Smooth muscle cell (in vitro differentiated cells): Measurements from ENCODE around the gene FAM234A. TPM values are rescaled to one million over a fixed set of nuclear protein-coding genes. Genes with fewer than 3 reads are reported as not detected.

Experiments
- DNase-seq: peaks from one replicate; lab custom pipeline; 2025; ENCODE audit not compliant: unreplicated experiment; lab: John Stamatoyannopoulos, UW
- H2AFZ ChIP-seq: fragments of 200-600 bp; sonication (generic); 2 replicates; pipeline ENCODE4 v1.6.0; 2016; ENCODE audit warnings: antibody characterized with exemption, low read depth, mild to moderate bottlenecking
- H3F3A ChIP-seq: fragments of 200-600 bp; sonication (generic); 2 replicates; pipeline ENCODE4 v1.6.0; 2017; ENCODE audit warnings: antibody characterized with exemption, low read depth
- H3K27ac ChIP-seq: fragments of 200-600 bp; sonication (generic); 2 replicates; pipeline ENCODE4 v1.5.1; 2016; ENCODE audit warnings: low read depth, mild to moderate bottlenecking
- H3K27me3 ChIP-seq: fragments of 200-600 bp; sonication (generic); 2 replicates; pipeline ENCODE4 v1.6.1; 2016; ENCODE audit warnings: low read depth, mild to moderate bottlenecking
- H3K36me3 ChIP-seq: fragments of 200-600 bp; sonication (generic); 2 replicates; pipeline ENCODE4 v1.5.1; 2016; ENCODE audit warnings: low read depth
- H3K4me1 ChIP-seq: fragments of 200-600 bp; sonication (generic); 2 replicates; pipeline ENCODE4 v1.5.1; 2016; ENCODE audit warnings: low read depth
- H3K4me2 ChIP-seq: fragments of 200-600 bp; sonication (generic); 2 replicates; pipeline ENCODE4 v1.6.0; 2016; ENCODE audit warnings: mild to moderate bottlenecking
- H3K4me3 ChIP-seq: fragments of 200-600 bp; sonication (generic); 2 replicates; pipeline ENCODE4 v1.5.1; 2016; ENCODE audit warnings: mild to moderate bottlenecking
- H3K79me2 ChIP-seq: fragments of 200-600 bp; sonication (generic); 2 replicates; pipeline ENCODE4 v1.6.0; 2016; ENCODE audit warnings: low read depth, mild to moderate bottlenecking
- H3K9ac ChIP-seq: fragments of 200-600 bp; sonication (generic); 2 replicates; pipeline ENCODE4 v1.6.0; 2016; ENCODE audit warnings: low read depth
- H3K9me3 ChIP-seq: fragments of 200-600 bp; sonication (generic); replicated peaks from 2 replicates; pipeline ENCODE4 v1.5.1; 2016; ENCODE audit warnings: low read depth
- H4K20me1 ChIP-seq: fragments of 200-600 bp; sonication (generic); 2 replicates; pipeline ENCODE4 v1.6.0; 2016; ENCODE audit warnings: low read depth
- WGBS: methylation state at CpG from one replicate; pipeline ENCODE4 v1.1.7; 2016; ENCODE audit warnings: low lambda C conversion rate; 5-methylcytosine and 5-hydroxymethylcytosine counted together
- polyA plus RNA-seq: library from polyadenylated mRNA; unstranded; fragments of >200 nt; fragmentation: Nextera tagmentation; extraction: Ambion mirVana; gene quantifications from 2 replicates; pipeline ENCODE4 v1.2.1, GENCODE V29; 2016
- total RNA-seq: library from RNA; depleted of rRNA; stranded (reverse); fragments of >200 nt; gene quantifications from 2 replicates; pipeline ENCODE4 v1.2.3, GENCODE V29; 2014
- TF ChIP-seq, protein P1 (sequence below): fragments of 200-600 bp; sonication (generic); IDR thresholded peaks from 2 replicates; pipeline ENCODE4 v1.5.1; 2017; ENCODE audit warnings: borderline replicate concordance, mild to moderate bottlenecking, antibody characterized with exemption; ENCODE audit not compliant: insufficient read depth, poor library complexity, severe bottlenecking

FAM234A gene
- total and polyA plus RNA-seq, 2 experiments from 2014 or later, result 83.7 to 87.3 TPM

DNA sequence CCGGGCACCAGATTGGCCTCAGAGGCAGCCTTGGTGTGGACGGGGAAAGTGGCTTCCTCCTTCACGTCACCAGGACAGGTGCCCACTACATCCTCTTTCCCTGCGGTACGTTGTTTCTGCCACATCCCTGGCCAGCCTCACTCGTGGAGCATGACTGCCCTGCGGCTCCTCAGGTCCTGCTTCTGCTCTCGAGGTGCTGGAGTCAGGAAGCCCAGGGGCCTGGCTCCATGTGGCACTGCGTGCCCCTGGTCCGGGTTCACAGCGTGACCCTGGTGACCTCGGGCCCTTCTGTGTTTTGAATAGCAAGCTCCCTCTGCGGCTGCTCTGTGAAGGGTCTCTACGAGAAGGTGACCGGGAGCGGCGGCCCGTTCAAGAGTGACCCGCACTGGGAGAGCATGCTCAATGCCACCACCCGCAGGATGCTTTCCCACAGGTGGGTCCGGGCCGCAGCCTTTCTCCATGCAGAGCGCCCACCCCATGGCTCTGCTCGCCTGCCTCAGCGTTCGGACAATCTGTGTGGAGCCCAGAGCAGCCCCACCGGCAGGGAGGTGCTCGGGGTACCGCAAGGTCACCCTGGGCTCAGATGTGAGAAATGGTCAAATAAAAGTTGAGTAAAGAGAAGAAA is 27.6 kb downstream of the FAM234A start:
- Histone ChIP-seq H3K79me2 (no peaks in the 10 kb centered on the region), H3K4me2 (no peak overlapping the region), H3K4me3 (no peak overlapping the region), H3K4me1 (no peaks in the 10 kb centered on the region), H2AFZ (no peak overlapping the region), H3K27ac (no peak overlapping the region), H3K36me3 (no peaks in the 10 kb centered on the region), H3F3A (no peaks in the 10 kb centered on the region), H4K20me1 (no peaks in the 10 kb centered on the region), H3K9ac (no peak overlapping the region), H3K9me3 (no peaks in the 10 kb centered on the region), H3K27me3 (no peaks in the 10 kb centered on the region)
- 98% methylated on average over 29 of the region's 29 CpGs for WGBS
- TF ChIP-seq, protein P1, sequence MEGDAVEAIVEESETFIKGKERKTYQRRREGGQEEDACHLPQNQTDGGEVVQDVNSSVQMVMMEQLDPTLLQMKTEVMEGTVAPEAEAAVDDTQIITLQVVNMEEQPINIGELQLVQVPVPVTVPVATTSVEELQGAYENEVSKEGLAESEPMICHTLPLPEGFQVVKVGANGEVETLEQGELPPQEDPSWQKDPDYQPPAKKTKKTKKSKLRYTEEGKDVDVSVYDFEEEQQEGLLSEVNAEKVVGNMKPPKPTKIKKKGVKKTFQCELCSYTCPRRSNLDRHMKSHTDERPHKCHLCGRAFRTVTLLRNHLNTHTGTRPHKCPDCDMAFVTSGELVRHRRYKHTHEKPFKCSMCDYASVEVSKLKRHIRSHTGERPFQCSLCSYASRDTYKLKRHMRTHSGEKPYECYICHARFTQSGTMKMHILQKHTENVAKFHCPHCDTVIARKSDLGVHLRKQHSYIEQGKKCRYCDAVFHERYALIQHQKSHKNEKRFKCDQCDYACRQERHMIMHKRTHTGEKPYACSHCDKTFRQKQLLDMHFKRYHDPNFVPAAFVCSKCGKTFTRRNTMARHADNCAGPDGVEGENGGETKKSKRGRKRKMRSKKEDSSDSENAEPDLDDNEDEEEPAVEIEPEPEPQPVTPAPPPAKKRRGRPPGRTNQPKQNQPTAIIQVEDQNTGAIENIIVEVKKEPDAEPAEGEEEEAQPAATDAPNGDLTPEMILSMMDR, result no peak
- DNase-seq, result no peak

DNA sequence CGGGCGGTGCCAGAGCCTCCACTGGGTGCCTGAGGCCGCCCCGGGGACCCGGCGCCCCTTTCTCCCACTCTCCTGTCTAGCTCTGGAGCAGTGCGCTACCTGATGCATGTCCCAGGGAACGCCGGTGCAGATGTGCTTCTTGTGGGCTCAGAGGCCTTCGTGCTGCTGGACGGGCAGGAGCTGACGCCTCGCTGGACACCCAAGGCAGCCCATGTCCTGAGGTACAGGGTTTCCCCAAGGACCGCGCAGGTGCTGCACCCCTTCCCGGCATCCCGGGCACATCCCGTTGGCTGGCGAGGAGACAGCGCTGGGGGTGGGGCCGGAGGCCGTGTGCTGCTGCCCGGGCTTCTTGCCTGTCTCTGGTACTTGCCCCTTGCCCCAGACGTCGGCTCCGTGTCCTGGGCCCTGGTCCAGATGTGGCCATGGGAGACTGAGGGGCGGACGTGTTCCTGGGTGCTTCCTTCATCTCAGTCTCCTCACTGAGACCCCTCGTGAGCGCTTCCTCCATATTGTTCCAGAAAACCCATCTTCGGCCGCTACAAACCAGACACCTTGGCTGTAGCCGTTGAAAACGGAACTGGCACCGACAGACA is 28.7 kb downstream of the FAM234A start:
- 97% methylated on average over 35 of the region's 35 CpGs for WGBS
- no peak for DNase-seq
- Histone ChIP-seq H3K4me2 (no peak overlapping the region), H3K9ac (no peak overlapping the region), H3F3A (no peaks in the 10 kb centered on the region), H3K79me2 (no peaks in the 10 kb centered on the region), H3K36me3 (no peaks in the 10 kb centered on the region), H3K9me3 (no peaks in the 10 kb centered on the region), H3K4me3 (no peak overlapping the region), H3K4me1 (no peaks in the 10 kb centered on the region), H2AFZ (no peak overlapping the region), H4K20me1 (no peaks in the 10 kb centered on the region), H3K27me3 (no peaks in the 10 kb centered on the region), H3K27ac (no peak overlapping the region)
- TF ChIP-seq, protein P1, result no peak

DNA sequence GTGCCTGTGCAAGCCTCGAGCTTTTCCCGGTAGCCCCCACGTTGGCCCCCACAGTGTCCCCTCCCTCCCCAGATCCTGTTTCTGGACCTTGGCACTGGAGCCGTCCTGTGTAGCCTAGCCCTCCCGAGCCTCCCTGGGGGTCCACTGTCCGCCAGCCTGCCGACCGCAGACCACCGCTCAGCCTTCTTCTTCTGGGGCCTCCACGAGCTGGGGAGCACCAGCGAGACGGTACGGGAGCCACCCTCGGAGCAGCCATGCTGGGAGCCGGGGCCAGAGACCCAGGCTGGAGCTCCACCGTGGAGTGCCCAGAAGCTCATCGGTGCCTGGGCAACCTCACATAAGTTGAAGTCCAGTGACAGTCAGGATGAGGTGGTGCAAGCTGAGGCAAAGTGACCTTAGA is 29.3 kb downstream of the FAM234A start:
- no peak overlapping the region for H2AFZ ChIP-seq
- TF ChIP-seq, protein P1, result no peak
- no peak overlapping the region for H3K4me2 ChIP-seq

More for the DNA sequence above, 29.3 kb downstream of the FAM234A start:
- H4K20me1 ChIP-seq, result no peaks in the 10 kb centered on the region
- no peaks in the 10 kb centered on the region for H3K36me3 ChIP-seq
- H3K79me2 ChIP-seq, result no peaks in the 10 kb centered on the region
- H3K9ac ChIP-seq, result no peak overlapping the region
- H3K9me3 ChIP-seq, result no peaks in the 10 kb centered on the region
- no peak for DNase-seq
- 97% methylated on average over 17 of the region's 17 CpGs for WGBS
- no peak overlapping the region for H3K27ac ChIP-seq
- no peak overlapping the region for H3K4me3 ChIP-seq
- no peaks in the 10 kb centered on the region for H3F3A ChIP-seq
- no peaks in the 10 kb centered on the region for H3K4me1 ChIP-seq
- H3K27me3 ChIP-seq, result no peaks in the 10 kb centered on the region
